ENCODE data around the gene PDGFRB. TPM values are rescaled to one million over a fixed set of nuclear protein-coding genes. Genes with fewer than 3 reads are reported as not detected.
A peak's percentile ranks its signal among the peaks of the same experiment; 100 is the strongest.

The PDGFRB gene
- total and polyA plus RNA-seq, 2 of the 4 experiments (the other 2 are of a cell fraction): 108 to 124 TPM

GRCh38 chr5:150176745-150177477 lies 21.3 kb upstream of the PDGFRB start:
- Histone ChIP-seq H3K27me3 (ENCODE audit: control insufficient read depth, insufficient read depth, low read length) (peaks cover 7% of the 10 kb centered on the region; the same call in 1 of the 2 replicates), H2AFZ (replicated peaks; ENCODE audit: low read length, poor library complexity) (peak overlapping the region; percentile 43), H3K56ac (ENCODE audit: extremely low read depth, insufficient read depth, low read length) (no peak overlapping the region), H3K4me2 (ENCODE audit: low read depth, low read length) (no peak overlapping the region), H4K5ac (ENCODE audit: low read depth, low read length) (no peak overlapping the region), H3K36me3 (ENCODE audit: control insufficient read depth, insufficient read depth, low read length) (no peaks in the 10 kb centered on the region), H3K79me1 (ENCODE audit: low read depth in 1 of 2, low read length in 2 of 2) (no peaks in the 10 kb centered on the region), H4K20me1 (ENCODE audit: insufficient read depth, low read length) (no peaks in the 10 kb centered on the region; the same call in 1 of the 2 replicates), H4K91ac (ENCODE audit: insufficient read depth, low read depth, low read length) (peak overlapping the region; percentile 23; the same call in 1 of the 2 replicates), H2BK15ac (ENCODE audit: low read depth, low read length) (no peak overlapping the region; the same call in 2 of the 3 replicates), H3K18ac (ENCODE audit: low read depth, low read length) (no peak overlapping the region), H3K4ac (ENCODE audit: low read depth, low read length) (peak overlapping the region; percentile 83), H4K8ac (ENCODE audit: low read depth in 2 of 2, low read length in 2 of 2) (no peak overlapping the region), H2BK5ac (ENCODE audit: low read depth, low read length, poor library complexity, severe bottlenecking) (no peak overlapping the region), H3K27ac (ENCODE audit: insufficient read depth, low read length) (no peak overlapping the region), H3K9me3 (ENCODE audit: control insufficient read depth, insufficient read depth, low read length) (no peaks in the 10 kb centered on the region), H3K14ac (replicated peaks; ENCODE audit: low read depth, low read length) (peak overlapping the region; percentile 40; the same call in 1 of the 2 replicates), H3K9me1 (ENCODE audit: insufficient read depth, low read length) (peaks cover 18% of the 10 kb centered on the region), H2AK9ac (replicated peaks; ENCODE audit: low read depth, low read length, poor library complexity) (peak overlapping the region; percentile 63), H2BK120ac (ENCODE audit: low read depth, low read length) (peak overlapping the region; percentile 68), H2BK20ac (ENCODE audit: low read depth, low read length) (peak overlapping the region; percentile 73), H2AK5ac (ENCODE audit: low read depth, low read length) (peak overlapping the region; percentile 67), H3K23ac (ENCODE audit: low read depth, low read length) (peak overlapping the region; percentile 31; the same call in 1 of the 2 replicates), H3K4me3 (ENCODE audit: insufficient read depth, low read depth, low read length) (no peak overlapping the region), H3K9ac (ENCODE audit: low read depth, low read length) (no peak overlapping the region), H3K4me1 (ENCODE audit: control insufficient read depth, insufficient read depth, low read length) (peaks cover 10% of the 10 kb centered on the region)
- WGBS, 2 experiments (ENCODE audit: extremely low coverage in 2 of 2, insufficient read length in 1 of 2): 13% methylated on average over 3 of the region's 8 CpGs; no CpG with 5 or more reads in 1 of the 2 experiments
- POLR2A ChIA-PET (ENCODE audit: unreplicated experiment): no interaction called here
- in situ Hi-C loops (cut with MboI; ENCODE audit: low sequenced_read_pairs) (no loop called here), dilution Hi-C loops (cut with HindIII; ENCODE audit: low sequenced_read_pairs, unreplicated experiment) (no loop called here), intact Hi-C loops (cut with micrococcal nuclease) (no loop called here)
- TF ChIP-seq POLR2A (IDR thresholded peaks at IDR 0.05; ENCODE audit: low read depth, low read length) (no peak), CEBPB (IDR thresholded peaks at IDR 0.05; ENCODE audit: low read depth, low read length) (no peak), RCOR1 (IDR thresholded peaks at IDR 0.05; ENCODE audit: insufficient replicate concordance, low read length) (peak; percentile 91), BHLHE40 (IDR thresholded peaks at IDR 0.05; ENCODE audit: low read depth, low read length) (peak; percentile 77)
- TF ChIP-seq, protein P1, sequence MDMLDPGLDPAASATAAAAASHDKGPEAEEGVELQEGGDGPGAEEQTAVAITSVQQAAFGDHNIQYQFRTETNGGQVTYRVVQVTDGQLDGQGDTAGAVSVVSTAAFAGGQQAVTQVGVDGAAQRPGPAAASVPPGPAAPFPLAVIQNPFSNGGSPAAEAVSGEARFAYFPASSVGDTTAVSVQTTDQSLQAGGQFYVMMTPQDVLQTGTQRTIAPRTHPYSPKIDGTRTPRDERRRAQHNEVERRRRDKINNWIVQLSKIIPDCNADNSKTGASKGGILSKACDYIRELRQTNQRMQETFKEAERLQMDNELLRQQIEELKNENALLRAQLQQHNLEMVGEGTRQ (IDR thresholded peaks at IDR 0.05; ENCODE audit: low read depth, low read length): no peak
- ATAC-seq (ENCODE audit: low read depth) (peak; percentile 61), DNase-seq (peak; percentile 86)
- CTCF ChIA-PET: interaction anchor here (1.8 kb wide), 1 partner anchor 29 kb away, joined by 5 read pairs; no protein-coding TSS in a partner anchor
- BruUV-seq (replicated peaks): no TSS peak
